Upper lobe of left lung (tissue), 6 donors: ENCODE results near the gene TBC1D23. TPM values are rescaled to one million over a fixed set of nuclear protein-coding genes. Genes with fewer than 3 reads are reported as not detected.
"Not testable (repeated sequence)": the region's sequence is repeated elsewhere in the genome, so short reads cannot be mapped to it uniquely, and the experiment has no call there.

Experiments used
- ATAC-seq, 2 donors: fragments of 200-7000 bp; cut with Tn5 transposase; one replicate each; pipeline ENCODE4 v1.9.1; 2022; ENCODE audit warnings: mild to moderate bottlenecking in 2 of 2, moderate library complexity in 2 of 2; ENCODE audit not compliant: low FRiP score in 2 of 2
- DNase-seq, 2 donors: peaks; one replicate each; pipeline ENCODE4 v3.0.0-alpha.2; 2019 to 2020
- H3K27ac ChIP-seq, 4 donors: fragments of 200-600 bp; sonication (generic); one replicate each; pipeline ENCODE4 v1.5.1; 2016 to 2019
- H3K27me3 ChIP-seq, 4 donors: fragments of 200-600 bp; sonication (generic); one replicate each; pipeline ENCODE4 v1.5.1; 2017 to 2019
- H3K36me3 ChIP-seq, 4 donors: fragments of 200-600 bp; sonication (generic); one replicate each; pipeline ENCODE4 v1.5.1; 2016 to 2019
- H3K4me1 ChIP-seq, 4 donors: fragments of 200-600 bp; sonication (generic); one replicate each; pipeline ENCODE4 v1.5.1; 2018 to 2019
- H3K4me3 ChIP-seq, 4 donors: fragments of 200-600 bp; sonication (generic); one replicate each; pipeline ENCODE4 v1.5.1; 2017 to 2019; ENCODE audit warnings: mild to moderate bottlenecking in 2 of 4, moderate library complexity in 1 of 4
- H3K9me3 ChIP-seq, 4 donors: fragments of 200-600 bp; sonication (generic); one replicate each; pipeline ENCODE4 v1.5.1; 2018 to 2019
- EP300 ChIP-seq, 4 donors: sonication (generic); formaldehyde crosslinking; IDR thresholded peaks; one replicate each; pipeline ENCODE4 v1.5.1; 2017; ENCODE audit warnings: antibody characterized with exemption in 4 of 4, control low read depth in 2 of 4
- POLR2A ChIP-seq, 4 donors: fragments of 450-650 bp; IDR thresholded peaks; one replicate each; pipeline ENCODE4 v1.5.1; 2016 to 2017; ENCODE audit warnings: antibody characterized with exemption in 4 of 4, mild to moderate bottlenecking in 2 of 4
- POLR2AphosphoS5 ChIP-seq, 2 donors: sonication (generic); formaldehyde crosslinking; IDR thresholded peaks; one replicate each; pipeline ENCODE4 v1.5.1; 2017; ENCODE audit warnings: antibody characterized with exemption in 2 of 2
- WGBS, 2 donors: methylation state at CpG; one replicate each; pipeline ENCODE4 v1.1.5; 2017 to 2018; 5-methylcytosine and 5-hydroxymethylcytosine counted together
- total RNA-seq, 6 donors: library from RNA; depleted of rRNA in 4 of 6; stranded (reverse); fragments of >200 nt in 4 of 6; gene quantifications; one replicate each; pipeline versions ENCODE4 v1.1.0 to v1.2.1, GENCODE V29; 2016 to 2021
- TF ChIP-seq, protein P1 (sequence below), 6 experiments: fragments of 450-650 bp in 4 of 6; fragments of 200-600 bp in 2 of 6; sonication (generic) in 2 of 6; IDR thresholded peaks; one replicate each; pipeline ENCODE4 v1.5.1; 2016 to 2019; ENCODE audit warnings: antibody characterized with exemption in 6 of 6
- donor health status: DM: no; HTN: no; CAD: no; lungs with moderate emphysema.
- donor health status: DM: no; HTN: yes; CAD: no; lungs with severe emphysema.

TBC1D23 gene
- total RNA-seq, 6 donors from 2014 or later, result 13.4 to 42.7 (median 32.0) TPM

DNA sequence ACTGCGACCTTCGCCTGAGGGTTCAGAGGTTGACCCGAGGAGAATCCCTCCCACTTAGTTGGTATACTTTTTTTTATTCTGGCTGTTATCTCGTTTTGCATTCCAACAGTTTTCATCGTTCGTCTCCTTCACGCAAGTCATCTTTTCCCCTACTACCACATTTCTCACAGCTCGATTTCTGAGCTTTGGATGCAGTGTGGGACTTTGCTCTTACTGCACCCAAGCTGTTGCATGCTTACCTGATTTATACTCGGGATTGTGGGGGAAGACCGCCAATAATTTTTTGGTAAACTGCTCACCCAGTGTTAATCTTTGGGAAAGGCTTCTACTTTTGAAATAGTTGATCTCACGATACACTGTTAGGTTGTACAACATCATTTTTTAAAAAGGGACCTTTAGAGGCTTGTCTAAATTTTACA is 702 bp downstream of the TBC1D23 start:
- H3K36me3 ChIP-seq, result no peaks in the 10 kb centered on the region
- peaks cover 21 to 52% (median 33%) of the 10 kb centered on the region in 4 donors for H3K4me1 ChIP-seq
- no peaks in the 10 kb centered on the region for H3K27me3 ChIP-seq
- 3 to 4% methylated on average over 11 of the region's 11 CpGs for WGBS, 2 donors
- H3K27ac ChIP-seq, result peak overlapping the region; percentile 94 to 98 (median 96)
- TF ChIP-seq POLR2A (IDR thresholded peaks at IDR 0.05) (no peak), POLR2AphosphoS5 (IDR thresholded peaks at IDR 0.05) (no peak), EP300 (IDR thresholded peaks at IDR 0.05) (no peak)
- TF ChIP-seq, protein P1, sequence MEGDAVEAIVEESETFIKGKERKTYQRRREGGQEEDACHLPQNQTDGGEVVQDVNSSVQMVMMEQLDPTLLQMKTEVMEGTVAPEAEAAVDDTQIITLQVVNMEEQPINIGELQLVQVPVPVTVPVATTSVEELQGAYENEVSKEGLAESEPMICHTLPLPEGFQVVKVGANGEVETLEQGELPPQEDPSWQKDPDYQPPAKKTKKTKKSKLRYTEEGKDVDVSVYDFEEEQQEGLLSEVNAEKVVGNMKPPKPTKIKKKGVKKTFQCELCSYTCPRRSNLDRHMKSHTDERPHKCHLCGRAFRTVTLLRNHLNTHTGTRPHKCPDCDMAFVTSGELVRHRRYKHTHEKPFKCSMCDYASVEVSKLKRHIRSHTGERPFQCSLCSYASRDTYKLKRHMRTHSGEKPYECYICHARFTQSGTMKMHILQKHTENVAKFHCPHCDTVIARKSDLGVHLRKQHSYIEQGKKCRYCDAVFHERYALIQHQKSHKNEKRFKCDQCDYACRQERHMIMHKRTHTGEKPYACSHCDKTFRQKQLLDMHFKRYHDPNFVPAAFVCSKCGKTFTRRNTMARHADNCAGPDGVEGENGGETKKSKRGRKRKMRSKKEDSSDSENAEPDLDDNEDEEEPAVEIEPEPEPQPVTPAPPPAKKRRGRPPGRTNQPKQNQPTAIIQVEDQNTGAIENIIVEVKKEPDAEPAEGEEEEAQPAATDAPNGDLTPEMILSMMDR (IDR thresholded peaks at IDR 0.05), result no peak
- ATAC-seq (no peak), DNase-seq (no peak)
- H3K9me3 ChIP-seq, result no peaks in the 10 kb centered on the region
- peak overlapping the region; percentile 63 to 82 (median 74) for H3K4me3 ChIP-seq

DNA sequence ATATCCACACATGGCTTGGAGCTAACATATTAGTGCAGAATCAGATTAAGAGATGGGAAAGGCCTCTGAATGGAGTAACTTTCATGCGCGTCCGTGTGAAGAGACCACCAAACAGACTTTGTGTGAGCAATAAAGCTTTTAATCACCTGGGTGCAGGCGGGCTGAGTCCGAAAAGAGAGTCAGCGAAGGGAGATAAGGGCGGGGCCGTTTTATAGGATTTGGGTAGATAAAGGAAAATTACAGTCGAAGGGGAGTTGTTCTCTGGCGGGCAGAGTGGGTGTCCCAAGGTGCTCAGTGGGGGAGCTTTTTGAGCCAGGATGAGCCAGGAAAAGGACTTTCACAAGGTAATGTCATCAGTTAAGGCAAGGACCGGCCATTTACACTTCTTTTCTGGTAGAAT is 2.1 kb downstream of the TBC1D23 start:
- 87 to 90% methylated on average over 11 of the region's 11 CpGs for WGBS, 2 donors
- H3K36me3 ChIP-seq, H3K4me3 ChIP-seq, H3K27ac ChIP-seq, ATAC-seq, DNase-seq, H3K9me3 ChIP-seq, H3K27me3 ChIP-seq: not testable (repeated sequence)
- H3K4me1 ChIP-seq, result peaks cover 21 to 57% (median 34%) of the 10 kb centered on the region in 4 donors

DNA sequence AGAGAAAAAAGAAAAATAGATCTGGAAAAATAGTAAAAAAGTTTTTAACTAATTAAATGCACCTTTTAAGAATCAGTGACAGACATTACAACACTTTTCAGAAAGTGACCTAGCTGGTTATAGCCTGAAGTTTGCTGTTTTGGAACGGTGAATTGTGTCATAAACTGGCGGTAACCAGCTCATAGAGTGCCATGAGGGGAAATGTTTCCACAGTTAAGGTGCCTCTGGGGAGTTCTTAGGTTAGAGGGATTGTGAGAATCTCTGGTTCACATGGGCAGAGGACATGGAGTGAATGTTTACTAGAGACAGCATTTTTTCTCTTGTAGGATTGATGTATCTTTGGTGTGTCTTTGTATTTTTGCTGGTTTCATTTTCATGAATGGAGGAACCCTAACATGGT is 2.8 kb downstream of the TBC1D23 start:
- ATAC-seq, result no peak
- TF ChIP-seq, protein P1 (IDR thresholded peaks at IDR 0.05), result no peak
- no peak for TF ChIP-seq POLR2A (IDR thresholded peaks at IDR 0.05)
- TF ChIP-seq POLR2AphosphoS5 (IDR thresholded peaks at IDR 0.05), result no peak
- TF ChIP-seq EP300 (IDR thresholded peaks at IDR 0.05), result no peak
- no peak overlapping the region for H3K4me3 ChIP-seq
- H3K27me3 ChIP-seq, result no peaks in the 10 kb centered on the region
- H3K9me3 ChIP-seq, result no peaks in the 10 kb centered on the region
- no peak for DNase-seq
- no peak overlapping the region for H3K27ac ChIP-seq
- H3K4me1 ChIP-seq, result peaks cover 21 to 57% (median 37%) of the 10 kb centered on the region in 4 donors
- 64 to 80% methylated on average over 2 of the region's 2 CpGs for WGBS, 2 donors
- H3K36me3 ChIP-seq, result no peaks in the 10 kb centered on the region

DNA sequence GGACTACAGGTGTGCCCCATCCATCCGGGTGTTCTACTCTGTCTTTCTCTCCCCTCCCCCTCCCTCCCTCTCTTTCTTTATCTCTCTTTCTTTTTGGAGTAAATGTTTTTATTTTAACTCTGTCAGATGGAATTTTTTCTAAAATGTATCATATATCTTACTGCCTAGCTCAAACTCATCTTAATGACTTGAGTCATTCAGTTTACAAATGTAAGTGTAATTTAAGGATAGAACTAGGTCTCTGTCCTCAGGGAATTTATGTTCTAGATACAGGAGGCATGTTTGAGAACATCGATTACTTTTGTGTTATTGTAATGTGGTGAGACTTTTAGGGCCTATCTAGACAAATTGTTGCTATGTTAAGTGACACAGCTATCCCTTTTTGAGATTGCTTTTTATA is 3.5 kb downstream of the TBC1D23 start:
- no peak for TF ChIP-seq POLR2A (IDR thresholded peaks at IDR 0.05)
- TF ChIP-seq EP300 (IDR thresholded peaks at IDR 0.05), result no peak
- TF ChIP-seq, protein P1 (IDR thresholded peaks at IDR 0.05), result no peak
- DNase-seq (no peak), ATAC-seq (no peak)
- no peaks in the 10 kb centered on the region for H3K36me3 ChIP-seq
- no peaks in the 10 kb centered on the region for H3K27me3 ChIP-seq
- 57 to 86% methylated on average over 2 of the region's 2 CpGs for WGBS, 2 donors
- H3K9me3 ChIP-seq, result no peaks in the 10 kb centered on the region
- no peak overlapping the region for H3K4me3 ChIP-seq
- H3K27ac ChIP-seq, result no peak overlapping the region
- H3K4me1 ChIP-seq, result peaks cover 23 to 57% (median 37%) of the 10 kb centered on the region in 4 donors

DNA sequence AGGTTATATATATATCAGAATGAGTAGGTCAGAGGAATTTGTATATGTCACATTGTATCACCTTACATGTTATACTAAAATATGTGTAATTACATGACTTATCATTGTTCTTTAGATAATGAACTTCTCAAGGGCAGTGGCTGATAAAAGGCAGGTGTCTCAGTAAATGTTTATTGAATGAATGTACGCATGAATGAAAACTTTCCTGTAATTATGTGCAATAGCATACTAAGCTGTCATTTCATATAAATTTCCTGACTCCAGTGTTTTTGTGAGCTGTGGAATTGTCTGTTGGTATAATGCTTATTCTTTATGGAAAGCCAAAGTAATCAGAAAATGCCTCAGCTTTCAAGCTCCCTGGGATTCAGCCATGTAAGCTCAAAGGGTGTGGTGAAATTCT is 4.2 kb downstream of the TBC1D23 start:
- Histone ChIP-seq H3K27me3 (no peaks in the 10 kb centered on the region), H3K4me3 (no peak overlapping the region), H3K36me3 (no peaks in the 10 kb centered on the region), H3K9me3 (no peaks in the 10 kb centered on the region), H3K27ac (no peak overlapping the region), H3K4me1 (peaks cover 30 to 61% (median 34%) of the 10 kb centered on the region in 4 donors)
- TF ChIP-seq EP300 (IDR thresholded peaks at IDR 0.05) (no peak), POLR2A (IDR thresholded peaks at IDR 0.05) (no peak), POLR2AphosphoS5 (IDR thresholded peaks at IDR 0.05) (no peak)
- TF ChIP-seq, protein P1 (IDR thresholded peaks at IDR 0.05), result no peak
- 76 to 77% methylated on average over 1 of the region's 1 CpG for WGBS, 2 donors
- DNase-seq (no peak), ATAC-seq (no peak)
